IPS-18a (cell line): ENCODE data around the gene ARSI.

Source experiments
- H3K27ac ChIP-seq: one replicate; pipeline ENCODE4 v1.5.1; 2013; ENCODE audit warnings: low read length
- H3K27me3 ChIP-seq: one replicate; pipeline ENCODE4 v1.6.1; 2013; ENCODE audit warnings: mild to moderate bottlenecking, low read length; ENCODE audit not compliant: control insufficient read depth, insufficient read depth
- H3K36me3 ChIP-seq: one replicate; pipeline ENCODE4 v1.6.1; 2013; ENCODE audit warnings: low read depth, low read length; ENCODE audit not compliant: control insufficient read depth
- H3K4me1 ChIP-seq: one replicate; pipeline ENCODE4 v1.6.1; 2013; ENCODE audit warnings: low read depth, low read length; ENCODE audit not compliant: control insufficient read depth
- H3K4me3 ChIP-seq: one replicate; pipeline ENCODE4 v1.5.1; 2013; ENCODE audit warnings: low read length
- H3K9ac ChIP-seq: one replicate; pipeline ENCODE4 v1.6.1; 2013; ENCODE audit warnings: mild to moderate bottlenecking, low read length, moderate library complexity
- H3K9me3 ChIP-seq: one replicate; pipeline ENCODE4 v1.6.1; 2013; ENCODE audit warnings: low read depth, low read length; ENCODE audit not compliant: control insufficient read depth

ARSI gene

GRCh38 chr5:150246835-150247234 lies 55.9 kb downstream of the ARSI start:
- Histone ChIP-seq H3K4me3 (no peak overlapping the region), H3K9me3 (no peaks in the 10 kb centered on the region), H3K36me3 (no peaks in the 10 kb centered on the region), H3K27ac (no peak overlapping the region), H3K9ac (no peak overlapping the region), H3K4me1 (no peaks in the 10 kb centered on the region), H3K27me3 (no peaks in the 10 kb centered on the region)

GRCh38 chr5:150246429-150246828 lies 56.3 kb downstream of the ARSI start:
- Histone ChIP-seq H3K36me3 (no peaks in the 10 kb centered on the region), H3K9me3 (no peaks in the 10 kb centered on the region), H3K27me3 (no peaks in the 10 kb centered on the region)

More at GRCh38 chr5:150246429-150246828, 56.3 kb downstream of the ARSI start:
- H3K4me1 ChIP-seq: no peaks in the 10 kb centered on the region
- no peak overlapping the region for H3K9ac ChIP-seq
- H3K4me3 ChIP-seq: no peak overlapping the region
- no peak overlapping the region for H3K27ac ChIP-seq
